GM12878 (cell line): ENCODE results near the gene NR2F2.

ENCODE experiments used
- CBFB ChIP-seq: IDR thresholded peaks from 2 replicates; pipeline ENCODE4 v1.6.1; 2016; ENCODE audit warnings: antibody characterized with exemption, low read depth
- TF ChIP-seq, protein P1 (sequence below), 3 experiments: IDR thresholded peaks in 2 of 3; conservative IDR thresholded peaks in 1 of 3; 2 replicates each; pipeline ENCODE4 v1.5.1; 2011; ENCODE audit warnings: low read depth in 3 of 3, low read length in 3 of 3, mild to moderate bottlenecking in 3 of 3, control low read depth in 2 of 3, moderate library complexity in 2 of 3, inconsistent platforms in 1 of 3, mixed read lengths in 1 of 3; ENCODE audit not compliant: control insufficient read depth in 2 of 3, insufficient read depth in 1 of 3; ENCODE audit errors: extremely low read depth in 1 of 3

DNA sequence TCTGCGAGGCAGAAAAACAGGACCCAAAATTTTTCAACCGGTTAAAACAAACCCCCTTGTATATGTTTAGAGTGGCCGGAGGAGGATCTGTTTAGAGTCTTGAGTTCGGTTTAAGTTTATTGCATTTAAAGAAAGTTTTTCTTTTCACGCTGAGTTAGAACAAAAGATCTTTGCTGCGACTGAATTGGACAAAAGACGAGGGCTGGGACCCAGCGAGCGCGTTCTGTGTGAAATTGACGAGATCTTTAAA is 9.8 kb downstream of the NR2F2 start:
- no peak for TF ChIP-seq CBFB
- TF ChIP-seq, protein P1, sequence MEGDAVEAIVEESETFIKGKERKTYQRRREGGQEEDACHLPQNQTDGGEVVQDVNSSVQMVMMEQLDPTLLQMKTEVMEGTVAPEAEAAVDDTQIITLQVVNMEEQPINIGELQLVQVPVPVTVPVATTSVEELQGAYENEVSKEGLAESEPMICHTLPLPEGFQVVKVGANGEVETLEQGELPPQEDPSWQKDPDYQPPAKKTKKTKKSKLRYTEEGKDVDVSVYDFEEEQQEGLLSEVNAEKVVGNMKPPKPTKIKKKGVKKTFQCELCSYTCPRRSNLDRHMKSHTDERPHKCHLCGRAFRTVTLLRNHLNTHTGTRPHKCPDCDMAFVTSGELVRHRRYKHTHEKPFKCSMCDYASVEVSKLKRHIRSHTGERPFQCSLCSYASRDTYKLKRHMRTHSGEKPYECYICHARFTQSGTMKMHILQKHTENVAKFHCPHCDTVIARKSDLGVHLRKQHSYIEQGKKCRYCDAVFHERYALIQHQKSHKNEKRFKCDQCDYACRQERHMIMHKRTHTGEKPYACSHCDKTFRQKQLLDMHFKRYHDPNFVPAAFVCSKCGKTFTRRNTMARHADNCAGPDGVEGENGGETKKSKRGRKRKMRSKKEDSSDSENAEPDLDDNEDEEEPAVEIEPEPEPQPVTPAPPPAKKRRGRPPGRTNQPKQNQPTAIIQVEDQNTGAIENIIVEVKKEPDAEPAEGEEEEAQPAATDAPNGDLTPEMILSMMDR (IDR thresholded peaks at IDR 0.05 in 2 of 3, conservative IDR thresholded peaks at IDR 0.05 in 1 of 3; ENCODE audit: control insufficient read depth in 2 of 3, extremely low read depth in 1 of 3, insufficient read depth in 1 of 3, low read depth in 3 of 3, low read length in 3 of 3), result no peak
